A549 (cell line): ENCODE results near the gene PDLIM1.

Experiments
- CBX2 ChIP-seq: fragments of 200-600 bp; sonication (generic); IDR thresholded peaks from 2 replicates; pipeline ENCODE4 v1.6.1; 2016; ENCODE audit warnings: low read depth, mild to moderate bottlenecking, borderline replicate concordance
- CBX8 ChIP-seq: fragments of 200-600 bp; sonication (generic); IDR thresholded peaks from 2 replicates; pipeline ENCODE4 v1.6.1; 2016
- CHD2 ChIP-seq: fragments of 150-350 bp; IDR thresholded peaks from 2 replicates; pipeline ENCODE4 v1.6.1; 2014; ENCODE audit warnings: low read length; ENCODE audit not compliant: partially characterized antibody
- CTCF ChIP-seq: fragments of >200 bp; sonication (Bioruptor Twin); formaldehyde crosslinking; IDR thresholded peaks from 3 replicates; pipeline ENCODE4 v1.5.1; 2016
- EP300 ChIP-seq, 2 experiments: fragments of >200 bp; sonication (Bioruptor Twin); formaldehyde crosslinking; IDR thresholded peaks; 2 replicates in 1 of 2; 3 replicates in 1 of 2; pipeline ENCODE4 v1.6.1; 2016 to 2017
- ESRRA ChIP-seq: fragments of 150-350 bp; IDR thresholded peaks from 2 replicates; pipeline ENCODE4 v1.6.1; 2014; ENCODE audit warnings: mild to moderate bottlenecking, low read length, borderline replicate concordance
- JUN ChIP-seq, 2 experiments: fragments of >200 bp; sonication (Bioruptor Twin); formaldehyde crosslinking; IDR thresholded peaks; 2 replicates in 1 of 2; 3 replicates in 1 of 2; pipeline ENCODE4 v1.6.1; 2016 to 2017
- JUNB ChIP-seq: fragments of >200 bp; sonication (Bioruptor Twin); formaldehyde crosslinking; IDR thresholded peaks from 2 replicates; pipeline ENCODE4 v1.6.1; 2016
- MAFK ChIP-seq: fragments of 450-650 bp; IDR thresholded peaks from 2 replicates; pipeline ENCODE4 v1.6.1; 2014; ENCODE audit not compliant: partially characterized antibody
- MAX ChIP-seq: IDR thresholded peaks from 2 replicates; pipeline ENCODE4 v1.6.1; 2012
- POLR2A ChIP-seq: IDR thresholded peaks from 2 replicates; pipeline ENCODE4 v1.6.1; 2012; ENCODE audit warnings: mild to moderate bottlenecking, low read length
- RFX5 ChIP-seq: fragments of 450-650 bp; IDR thresholded peaks from 2 replicates; pipeline ENCODE4 v1.7.1; 2014; ENCODE audit warnings: antibody characterized with exemption, mild to moderate bottlenecking, moderate library complexity
- TF ChIP-seq, protein P1 (sequence below): fragments of >200 bp; sonication (Bioruptor Twin); formaldehyde crosslinking; IDR thresholded peaks from 2 replicates; pipeline ENCODE4 v1.6.1; 2016

GRCh38 chr10:95256268-95256667 is 34.5 kb downstream of the PDLIM1 start:
- TF ChIP-seq CTCF (no peak), ESRRA (no peak), CBX2 (no peak), CHD2 (no peak), POLR2A (no peak), EP300 (IDR thresholded peaks at IDR 0.05) (no peak), JUN (IDR thresholded peaks at IDR 0.05) (no peak), MAX (no peak), JUNB (no peak), CBX8 (no peak), MAFK (no peak), RFX5 (no peak)
- TF ChIP-seq, protein P1, sequence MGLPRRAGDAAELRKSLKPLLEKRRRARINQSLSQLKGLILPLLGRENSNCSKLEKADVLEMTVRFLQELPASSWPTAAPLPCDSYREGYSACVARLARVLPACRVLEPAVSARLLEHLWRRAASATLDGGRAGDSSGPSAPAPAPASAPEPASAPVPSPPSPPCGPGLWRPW: no peak
